ENCODE results near the gene HOXA10. TPM values are rescaled to one million over a fixed set of nuclear protein-coding genes. Genes with fewer than 3 reads are reported as not detected.

Gene HOXA10
- total and polyA plus RNA-seq, 9 donors: 0.25 to 2.8 (median 0.91) TPM; not detected in 1

DNA sequence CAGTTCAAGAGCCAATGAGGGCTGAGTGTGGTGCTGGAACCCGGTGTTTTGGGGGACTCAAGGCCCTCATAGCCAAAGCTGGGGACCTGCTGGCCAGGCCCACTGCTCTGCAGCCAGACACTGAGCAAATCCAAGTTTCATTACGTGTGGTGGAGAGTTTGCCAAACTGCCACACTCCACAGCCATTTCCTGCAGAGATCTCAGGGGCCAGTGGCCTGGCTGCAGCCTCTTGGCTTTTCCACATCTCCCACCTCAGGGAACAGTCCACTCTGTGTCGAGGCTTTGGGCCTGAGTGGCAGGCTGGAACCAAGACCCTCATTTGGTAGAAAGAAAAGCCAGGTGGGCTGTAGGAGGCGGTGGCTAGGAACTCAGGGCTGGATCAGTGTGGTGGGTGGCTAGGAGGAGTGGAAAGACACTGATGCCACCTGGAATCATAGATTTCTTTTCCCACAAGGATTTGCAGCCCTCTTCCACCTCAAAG lies 7.7 kb upstream of the HOXA10 start:
- Histone ChIP-seq H3K27ac (no peak overlapping the region), H3K4me3 (peak overlapping the region; percentile 21), H3K36me3 (no peaks in the 10 kb centered on the region), H3K4me1 (ENCODE audit: insufficient read depth) (peaks cover 2% of the 10 kb centered on the region), H3K27me3 (peaks cover 18% of the 10 kb centered on the region), H3K9me3 (no peaks in the 10 kb centered on the region)
- TF ChIP-seq POLR2A (IDR thresholded peaks at IDR 0.05): no peak
- TF ChIP-seq EP300 (IDR thresholded peaks at IDR 0.05): no peak
- TF ChIP-seq, protein P1, sequence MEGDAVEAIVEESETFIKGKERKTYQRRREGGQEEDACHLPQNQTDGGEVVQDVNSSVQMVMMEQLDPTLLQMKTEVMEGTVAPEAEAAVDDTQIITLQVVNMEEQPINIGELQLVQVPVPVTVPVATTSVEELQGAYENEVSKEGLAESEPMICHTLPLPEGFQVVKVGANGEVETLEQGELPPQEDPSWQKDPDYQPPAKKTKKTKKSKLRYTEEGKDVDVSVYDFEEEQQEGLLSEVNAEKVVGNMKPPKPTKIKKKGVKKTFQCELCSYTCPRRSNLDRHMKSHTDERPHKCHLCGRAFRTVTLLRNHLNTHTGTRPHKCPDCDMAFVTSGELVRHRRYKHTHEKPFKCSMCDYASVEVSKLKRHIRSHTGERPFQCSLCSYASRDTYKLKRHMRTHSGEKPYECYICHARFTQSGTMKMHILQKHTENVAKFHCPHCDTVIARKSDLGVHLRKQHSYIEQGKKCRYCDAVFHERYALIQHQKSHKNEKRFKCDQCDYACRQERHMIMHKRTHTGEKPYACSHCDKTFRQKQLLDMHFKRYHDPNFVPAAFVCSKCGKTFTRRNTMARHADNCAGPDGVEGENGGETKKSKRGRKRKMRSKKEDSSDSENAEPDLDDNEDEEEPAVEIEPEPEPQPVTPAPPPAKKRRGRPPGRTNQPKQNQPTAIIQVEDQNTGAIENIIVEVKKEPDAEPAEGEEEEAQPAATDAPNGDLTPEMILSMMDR (IDR thresholded peaks at IDR 0.05): no peak
- 48 to 88% (median 57%) methylated on average over 4 of the region's 4 CpGs for WGBS, 3 donors
- intact Hi-C loops (cut with DNase I): loop anchor here in 1 of 4 donors (10.0 kb wide), 1 partner anchor 1317 kb away; no protein-coding TSS in a partner anchor
- DNase-seq: peak in 1 of 5 donors; percentile 19

DNA sequence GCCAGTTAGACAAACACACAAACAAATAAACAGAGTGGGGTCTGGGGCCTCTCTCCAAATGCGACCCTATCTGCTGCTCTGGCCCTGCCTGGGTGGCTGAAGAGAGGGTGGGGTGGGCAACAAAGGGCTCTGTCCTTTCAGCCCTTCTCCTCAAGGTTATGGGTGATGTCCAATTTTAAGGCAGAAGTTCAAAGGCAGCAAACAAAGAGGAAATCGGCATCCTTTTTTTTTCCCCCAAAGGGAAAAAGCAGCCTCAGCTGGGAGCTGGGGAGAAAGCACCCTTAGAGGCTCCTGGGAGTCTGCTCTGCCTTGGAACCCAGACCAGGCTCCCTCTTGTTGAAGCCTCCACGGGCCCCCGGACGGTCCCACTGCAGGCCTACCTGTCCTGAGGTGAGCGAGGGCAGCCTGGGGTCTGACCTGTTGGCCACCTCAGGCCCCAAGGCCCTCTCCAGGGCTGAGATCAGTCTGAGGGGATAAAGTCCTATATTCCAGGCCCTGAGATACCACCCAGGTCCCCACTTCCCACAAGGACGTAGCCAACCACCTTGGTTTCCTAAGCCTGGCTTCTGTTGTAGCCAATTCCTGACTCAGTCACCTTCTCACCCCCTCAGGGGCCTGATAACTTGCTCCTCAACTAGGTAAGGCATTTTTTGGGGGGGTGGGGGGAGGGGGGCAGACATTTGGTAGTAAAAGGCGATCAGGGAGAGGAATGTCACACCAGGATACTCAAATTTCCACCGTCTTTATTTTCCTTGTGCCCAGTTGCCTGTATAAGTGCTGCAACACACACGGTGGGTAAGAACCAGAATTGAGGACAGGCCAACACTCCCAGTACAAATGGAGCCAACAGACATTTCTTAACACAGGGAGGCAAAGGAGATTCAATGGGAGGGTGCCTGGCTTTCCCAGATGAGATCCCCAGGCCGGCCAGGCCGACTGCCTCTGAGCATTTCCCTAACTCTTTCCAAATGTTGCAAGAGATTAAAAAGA lies 6.6 kb upstream of the HOXA10 start:
- Histone ChIP-seq H3K27ac (no peak overlapping the region), H3K9me3 (no peaks in the 10 kb centered on the region), H3K36me3 (no peaks in the 10 kb centered on the region), H3K4me3 (peak overlapping the region; percentile 53), H3K27me3 (peaks cover 18% of the 10 kb centered on the region), H3K4me1 (ENCODE audit: insufficient read depth) (peaks cover 2% of the 10 kb centered on the region)
- peak in 1 of 5 donors; percentile 22 for DNase-seq
- intact Hi-C loops (cut with DNase I): loop anchor here in 1 of 4 donors (10.0 kb wide), 1 partner anchor 1316 kb away; no protein-coding TSS in a partner anchor
- TF ChIP-seq, protein P1 (IDR thresholded peaks at IDR 0.05): no peak
- TF ChIP-seq EP300 (IDR thresholded peaks at IDR 0.05) (no peak), POLR2A (IDR thresholded peaks at IDR 0.05) (no peak)
- WGBS, 3 donors: 64 to 73% (median 66%) methylated on average over 12 of the region's 12 CpGs

DNA sequence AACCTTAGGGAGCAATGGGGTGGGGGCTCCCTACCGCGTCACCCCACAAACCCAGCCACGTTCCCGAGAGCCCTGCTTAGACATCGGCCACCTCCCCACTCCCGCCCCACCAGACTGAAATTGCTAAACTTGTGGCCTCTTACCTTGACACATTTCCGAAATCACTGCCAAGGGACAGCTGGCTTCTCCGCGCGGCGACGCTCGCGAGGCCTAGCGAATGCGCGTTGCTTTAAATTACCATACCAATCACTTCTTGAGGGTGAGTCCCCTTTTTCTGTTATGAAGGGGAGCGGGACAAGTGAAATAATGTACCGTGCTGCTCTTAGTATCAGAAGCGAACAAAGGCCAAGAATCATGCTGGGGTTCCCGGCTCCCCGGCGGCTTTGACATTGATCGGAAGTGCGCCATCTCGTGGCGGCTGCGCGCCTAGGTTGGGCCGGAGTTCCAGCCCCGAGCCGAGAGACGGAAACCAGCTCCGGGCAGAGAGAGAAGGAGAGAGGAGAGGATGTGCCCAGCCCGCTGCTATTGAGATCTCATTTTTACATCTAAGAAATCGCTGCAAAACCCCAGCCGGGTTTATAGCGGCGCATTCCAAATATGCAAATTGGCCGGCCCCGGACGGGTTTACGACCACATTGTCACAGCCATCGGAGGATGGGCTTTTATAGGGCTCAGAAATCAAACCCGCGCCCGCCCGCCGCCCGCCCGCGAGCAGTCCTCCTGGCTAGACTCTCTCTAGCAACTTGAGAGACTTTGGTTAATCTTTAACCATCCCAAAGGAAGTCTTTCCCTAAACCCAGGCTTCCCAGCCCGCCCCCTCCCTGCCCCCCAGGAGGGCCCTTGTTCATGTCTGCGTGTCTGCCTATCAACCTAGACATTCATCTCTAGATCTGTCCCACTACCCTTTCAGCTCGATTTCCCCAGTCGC lies 5.6 kb upstream of the HOXA10 start:
- DNase-seq: peak in 1 of 5 donors; percentile 72
- H3K36me3 ChIP-seq: no peaks in the 10 kb centered on the region
- peak overlapping the region; percentile 53 for H3K4me3 ChIP-seq
- H3K27ac ChIP-seq: no peak overlapping the region
- WGBS, 3 donors: 7 to 14% (median 7%) methylated on average over 56 of the region's 56 CpGs
- no peak for TF ChIP-seq POLR2A (IDR thresholded peaks at IDR 0.05)
- no peak for TF ChIP-seq EP300 (IDR thresholded peaks at IDR 0.05)
- TF ChIP-seq, protein P1 (IDR thresholded peaks at IDR 0.05): peak in 1 of 3 donors; percentile 19
- no peaks in the 10 kb centered on the region for H3K9me3 ChIP-seq
- peaks cover 2% of the 10 kb centered on the region for H3K4me1 ChIP-seq (ENCODE audit: insufficient read depth)
- peaks cover 14% of the 10 kb centered on the region for H3K27me3 ChIP-seq
- intact Hi-C loops (cut with DNase I): loop anchor here in 1 of 4 donors (10.0 kb wide), 1 partner anchor 1315 kb away; no protein-coding TSS in a partner anchor

DNA sequence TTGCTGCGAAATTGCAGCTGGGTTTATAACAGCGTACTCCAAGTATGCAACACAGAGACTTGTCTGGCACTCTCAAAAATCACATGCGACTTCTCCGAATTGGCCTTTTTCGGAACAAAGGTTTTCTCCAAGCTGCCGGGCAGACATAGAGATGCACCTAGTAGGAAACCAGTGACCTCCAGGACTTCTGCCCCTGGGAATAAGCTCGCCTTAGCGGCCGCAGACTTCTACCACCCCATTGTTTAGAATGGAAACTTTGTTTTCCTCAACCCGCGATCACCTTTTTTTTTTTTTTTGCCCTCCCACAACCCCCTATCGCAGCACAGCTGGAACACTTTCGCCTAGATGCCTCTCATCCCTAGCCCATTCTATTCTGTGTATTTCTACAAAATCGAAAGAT lies 4.9 kb upstream of the HOXA10 start:
- DNase-seq: peak in 1 of 5 donors; percentile 14
- TF ChIP-seq, protein P1 (IDR thresholded peaks at IDR 0.05): no peak
- no peak for TF ChIP-seq POLR2A (IDR thresholded peaks at IDR 0.05)
- no peak for TF ChIP-seq EP300 (IDR thresholded peaks at IDR 0.05)
- 41 to 66% (median 45%) methylated on average over 14 of the region's 14 CpGs for WGBS, 3 donors
- peaks cover 1% of the 10 kb centered on the region for H3K4me1 ChIP-seq (ENCODE audit: insufficient read depth)
- no peaks in the 10 kb centered on the region for H3K36me3 ChIP-seq
- intact Hi-C loops (cut with DNase I): no loop called here
- H3K9me3 ChIP-seq: no peaks in the 10 kb centered on the region
- H3K27me3 ChIP-seq: peaks cover 14% of the 10 kb centered on the region
- H3K4me3 ChIP-seq: peak overlapping the region; percentile 53
- no peak overlapping the region for H3K27ac ChIP-seq
